GM23338 (cell line): Measurements from ENCODE around the gene IRF5.

Source experiments
- CREB1 ChIP-seq: fragments of 250-450 bp; sonication (Bioruptor Pico); IDR thresholded peaks from 2 replicates; pipeline ENCODE4 v1.5.0; 2020; ENCODE audit warnings: low read depth, mild to moderate bottlenecking, moderate library complexity
- CTCF ChIP-seq, 2 experiments: fragments of 200-600 bp in 1 of 2; sonication (generic) in 1 of 2; conservative IDR thresholded peaks; 2 replicates each; pipeline versions ENCODE4 v1.5.1 to v1.6.1; 2016 to 2017; ENCODE audit warnings: antibody characterized with exemption in 2 of 2, low read depth in 2 of 2, mild to moderate bottlenecking in 2 of 2, moderate library complexity in 1 of 2
- ETS1 ChIP-seq: IDR thresholded peaks from 2 replicates; pipeline ENCODE4 v1.6.1; 2016; ENCODE audit warnings: antibody characterized with exemption
- EZH2 ChIP-seq: fragments of 200-600 bp; sonication (generic); IDR thresholded peaks from one replicate; pipeline ENCODE4 v1.8.0; 2017; ENCODE audit warnings: antibody characterized with exemption, mild to moderate bottlenecking, low read depth; ENCODE audit not compliant: unreplicated experiment
- EZH2phosphoT487 ChIP-seq: fragments of 200-600 bp; sonication (generic); IDR thresholded peaks from one replicate; pipeline ENCODE4 v1.8.1; 2018; ENCODE audit warnings: antibody characterized with exemption; ENCODE audit not compliant: unreplicated experiment
- JUNB ChIP-seq: IDR thresholded peaks from one replicate; pipeline ENCODE4 v1.6.1; 2016; ENCODE audit warnings: antibody characterized with exemption; ENCODE audit not compliant: unreplicated experiment
- NANOG ChIP-seq: IDR thresholded peaks from 2 replicates; pipeline ENCODE4 v1.6.1; 2016; ENCODE audit warnings: antibody characterized with exemption, borderline replicate concordance
- POLR2AphosphoS5 ChIP-seq: IDR thresholded peaks from 2 replicates; pipeline ENCODE4 v1.6.1; 2016; ENCODE audit warnings: antibody characterized with exemption, low read depth
- REST ChIP-seq: IDR thresholded peaks from one replicate; pipeline ENCODE4 v1.6.1; 2018; ENCODE audit warnings: antibody characterized with exemption; ENCODE audit not compliant: unreplicated experiment
- STAT1 ChIP-seq: IDR thresholded peaks from one replicate; pipeline ENCODE4 v1.6.1; 2016; ENCODE audit warnings: antibody characterized with exemption; ENCODE audit not compliant: unreplicated experiment
- ZNF114 ChIP-seq: fragments of 250-450 bp; sonication (Bioruptor Pico); IDR thresholded peaks from 2 replicates; pipeline ENCODE4 v1.5.0; 2020; ENCODE audit warnings: mild to moderate bottlenecking, moderate library complexity
- ZNF331 ChIP-seq: fragments of 250-450 bp; sonication (Bioruptor Pico); IDR thresholded peaks from 2 replicates; pipeline ENCODE4 v1.5.0; 2020; ENCODE audit warnings: low read depth, mild to moderate bottlenecking, moderate library complexity
- ZNF462 ChIP-seq: fragments of 250-450 bp; sonication (Bioruptor Pico); IDR thresholded peaks from 2 replicates; pipeline ENCODE4 v1.5.0; 2020; ENCODE audit warnings: mild to moderate bottlenecking, moderate library complexity

GRCh38 chr7:128888039-128888755, 49.5 kb upstream of the IRF5 start:
- TF ChIP-seq CTCF (conservative IDR thresholded peaks at IDR 0.05; ENCODE audit: low read depth in 2 of 2) (no peak), EZH2 (no peak), EZH2phosphoT487 (no peak), POLR2AphosphoS5 (no peak), REST (no peak), NANOG (no peak), ZNF331 (no peak), ETS1 (no peak), JUNB (no peak), STAT1 (no peak), CREB1 (CRISPR knock-in tag) (no peak), ZNF462 (CRISPR knock-in tag) (no peak), ZNF114 (CRISPR knock-in tag) (no peak)
